IMR-90 (cell line): ENCODE results near the gene FEZ2. TPM values are rescaled to one million over a fixed set of nuclear protein-coding genes. Genes with fewer than 3 reads are reported as not detected.

Experiments used
- ATAC-seq: fragments of 200-7000 bp; cut with Tn5 transposase; 2 replicates; pipeline ENCODE4 v1.9.1; 2020; ENCODE audit warnings: low read depth, mild to moderate bottlenecking, moderate library complexity
- BruUV-seq: library from RNA; stranded (reverse); fragments of 400-500 nt; replicated peaks from 2 replicates; lab custom pipeline; 2021; lab: Mats Ljungman, UMichigan
- CTCF ChIA-PET: fragments of 300-600 bp; formaldehyde crosslinking; extraction: SDS; loops from one replicate; lab custom pipeline; 2021; ENCODE audit warnings: antibody characterized with exemption; lab: Yijun Ruan, JAX
- POLR2A ChIA-PET: fragments of 300-600 bp; sonication (Branson Sonifier 250); formaldehyde crosslinking; loops from one replicate; lab custom pipeline; 2022; ENCODE audit warnings: antibody characterized with exemption; ENCODE audit not compliant: unreplicated experiment; lab: Charles Lee
- DNase-seq: peaks from one replicate; pipeline ENCODE4 v3.0.0; 2013
- H2AFZ ChIP-seq: replicated peaks from 2 replicates; pipeline ENCODE3; 2013; ENCODE audit warnings: low read length, mild to moderate bottlenecking; ENCODE audit not compliant: poor library complexity
- H2AK5ac ChIP-seq: 2 replicates; pipeline ENCODE4 v1.6.1; 2013; ENCODE audit warnings: low read depth, low read length, inconsistent platforms
- H2AK9ac ChIP-seq: replicated peaks from 2 replicates; pipeline ENCODE3; 2013; ENCODE audit warnings: mild to moderate bottlenecking, low read depth, low read length, moderate library complexity; ENCODE audit not compliant: poor library complexity
- H2BK120ac ChIP-seq: 2 replicates; pipeline ENCODE4 v1.6.1; 2013; ENCODE audit warnings: low read depth, low read length, inconsistent platforms
- H2BK15ac ChIP-seq: 3 replicates; pipeline ENCODE4 v1.6.1; 2013; ENCODE audit warnings: low read depth, low read length, inconsistent platforms
- H2BK20ac ChIP-seq: 2 replicates; pipeline ENCODE4 v1.6.1; 2013; ENCODE audit warnings: low read depth, mild to moderate bottlenecking, inconsistent platforms, low read length, moderate library complexity
- H2BK5ac ChIP-seq: 2 replicates; pipeline ENCODE4 v1.6.1; 2013; ENCODE audit warnings: mild to moderate bottlenecking, low read depth, low read length, inconsistent platforms; ENCODE audit not compliant: poor library complexity, severe bottlenecking
- H3K14ac ChIP-seq: replicated peaks from 2 replicates; pipeline ENCODE4 v1.6.1; 2013; ENCODE audit warnings: low read depth, low read length, inconsistent platforms
- H3K18ac ChIP-seq: 2 replicates; pipeline ENCODE4 v1.6.1; 2013; ENCODE audit warnings: low read depth, low read length, control low read depth
- H3K23ac ChIP-seq: 2 replicates; pipeline ENCODE4 v1.6.1; 2013; ENCODE audit warnings: low read depth, low read length, inconsistent platforms
- H3K27ac ChIP-seq: 2 replicates; pipeline ENCODE4 v1.5.1; 2013; ENCODE audit warnings: mild to moderate bottlenecking, control low read depth, low read length; ENCODE audit not compliant: insufficient read depth
- H3K27me3 ChIP-seq: 2 replicates; pipeline ENCODE4 v1.6.1; 2013; ENCODE audit warnings: low read length; ENCODE audit not compliant: control insufficient read depth, insufficient read depth
- H3K36me3 ChIP-seq: 2 replicates; pipeline ENCODE4 v1.6.1; 2013; ENCODE audit warnings: low read length, mixed read lengths; ENCODE audit not compliant: control insufficient read depth, insufficient read depth
- H3K4ac ChIP-seq: 2 replicates; pipeline ENCODE4 v1.6.1; 2013; ENCODE audit warnings: low read depth, low read length, inconsistent platforms
- H3K4me1 ChIP-seq: 2 replicates; pipeline ENCODE4 v1.6.1; 2013; ENCODE audit warnings: low read length, mixed read lengths; ENCODE audit not compliant: control insufficient read depth, insufficient read depth
- H3K4me2 ChIP-seq: 2 replicates; pipeline ENCODE4 v1.6.1; 2013; ENCODE audit warnings: low read depth, mild to moderate bottlenecking, control low read depth, low read length, moderate library complexity
- H3K4me3 ChIP-seq: 2 replicates; pipeline ENCODE4 v1.5.1; 2013; ENCODE audit warnings: low read depth, mild to moderate bottlenecking, control low read depth, low read length, moderate library complexity; ENCODE audit not compliant: insufficient read depth
- H3K56ac ChIP-seq: 2 replicates; pipeline ENCODE4 v1.6.1; 2013; ENCODE audit warnings: low read length, inconsistent platforms; ENCODE audit not compliant: insufficient read depth; ENCODE audit errors: extremely low read depth
- H3K79me1 ChIP-seq, 2 experiments: 2 replicates each; pipeline ENCODE4 v1.6.1; 2013; ENCODE audit warnings: low read length in 2 of 2, inconsistent platforms in 1 of 2, low read depth in 1 of 2
- H3K9ac ChIP-seq: 2 replicates; pipeline ENCODE4 v1.6.1; 2013; ENCODE audit warnings: low read depth, low read length, control low read depth
- H3K9me1 ChIP-seq: 2 replicates; pipeline ENCODE4 v1.6.1; 2013; ENCODE audit warnings: low read length, inconsistent platforms; ENCODE audit not compliant: insufficient read depth
- H3K9me3 ChIP-seq: 2 replicates; pipeline ENCODE4 v1.6.1; 2013; ENCODE audit warnings: low read length; ENCODE audit not compliant: control insufficient read depth, insufficient read depth
- H4K20me1 ChIP-seq: 2 replicates; pipeline ENCODE4 v1.6.1; 2013; ENCODE audit warnings: low read length, inconsistent platforms; ENCODE audit not compliant: insufficient read depth
- H4K5ac ChIP-seq: 2 replicates; pipeline ENCODE4 v1.6.1; 2013; ENCODE audit warnings: mild to moderate bottlenecking, low read depth, low read length, control low read depth
- H4K8ac ChIP-seq, 2 experiments: 2 replicates each; pipeline ENCODE4 v1.6.1; 2013; ENCODE audit warnings: low read depth in 2 of 2, low read length in 2 of 2, control low read depth in 1 of 2, inconsistent platforms in 1 of 2
- H4K91ac ChIP-seq: 2 replicates; pipeline ENCODE4 v1.6.1; 2013; ENCODE audit warnings: low read depth, low read length, inconsistent platforms; ENCODE audit not compliant: insufficient read depth
- BHLHE40 ChIP-seq: fragments of 150-350 bp; IDR thresholded peaks from 2 replicates; pipeline ENCODE4 v1.6.1; 2016; ENCODE audit warnings: mild to moderate bottlenecking, low read depth, low read length
- CEBPB ChIP-seq: IDR thresholded peaks from 2 replicates; pipeline ENCODE4 v1.6.1; 2012; ENCODE audit warnings: low read depth, low read length, improper control_type of control experiment
- CHD1 ChIP-seq: IDR thresholded peaks from 2 replicates; pipeline ENCODE4 v1.6.1; 2012; ENCODE audit warnings: low read depth, low read length, improper control_type of control experiment
- FOS ChIP-seq: fragments of 150-350 bp; IDR thresholded peaks from 2 replicates; pipeline ENCODE4 v1.6.1; 2016; ENCODE audit warnings: low read depth, low read length
- MAFK ChIP-seq: IDR thresholded peaks from 2 replicates; pipeline ENCODE4 v1.6.1; 2012; ENCODE audit warnings: low read depth, low read length, improper control_type of control experiment
- MAZ ChIP-seq: IDR thresholded peaks from 2 replicates; pipeline ENCODE4 v1.6.1; 2012; ENCODE audit warnings: low read depth, mild to moderate bottlenecking, low read length, improper control_type of control experiment, moderate library complexity, borderline replicate concordance
- MXI1 ChIP-seq: IDR thresholded peaks from 2 replicates; pipeline ENCODE4 v1.6.1; 2012; ENCODE audit warnings: low read depth, mild to moderate bottlenecking, low read length, moderate library complexity, borderline replicate concordance
- NFE2L2 ChIP-seq: fragments of 150-350 bp; IDR thresholded peaks from 2 replicates; pipeline ENCODE4 v1.6.1; 2016; ENCODE audit warnings: low read depth, mild to moderate bottlenecking, low read length
- POLR2A ChIP-seq: IDR thresholded peaks from 2 replicates; pipeline ENCODE4 v1.6.1; 2012; ENCODE audit warnings: mild to moderate bottlenecking, low read depth, low read length
- RAD21 ChIP-seq: IDR thresholded peaks from 2 replicates; pipeline ENCODE4 v1.6.1; 2012; ENCODE audit warnings: low read length, improper control_type of control experiment
- RCOR1 ChIP-seq: IDR thresholded peaks from 2 replicates; pipeline ENCODE4 v1.6.1; 2012; ENCODE audit warnings: mild to moderate bottlenecking, low read length, improper control_type of control experiment; ENCODE audit not compliant: insufficient replicate concordance
- RFX5 ChIP-seq: IDR thresholded peaks from 2 replicates; pipeline ENCODE4 v1.8.0; 2012; ENCODE audit warnings: low read depth, mild to moderate bottlenecking, low read length, moderate library complexity
- SMC3 ChIP-seq: fragments of 150-350 bp; IDR thresholded peaks from 2 replicates; pipeline ENCODE4 v1.6.1; 2016; ENCODE audit warnings: low read depth, mild to moderate bottlenecking, antibody characterized with exemption, low read length, moderate library complexity
- WGBS, 2 experiments: methylation state at CpG; one replicate each; pipeline versions ENCODE4 v1.1.5 to v1.1.7; 2013; ENCODE audit warnings: missing lambda C conversion rate in 2 of 2; ENCODE audit not compliant: insufficient read length in 1 of 2; ENCODE audit errors: extremely low coverage in 2 of 2; 5-methylcytosine and 5-hydroxymethylcytosine counted together
- dilution Hi-C: fragments of 300-500 bp; cut with HindIII; formaldehyde crosslinking; loops from one replicate; pipeline ENCODE4 v1.14.3; 2018; ENCODE audit warnings: low sequenced_read_pairs; ENCODE audit not compliant: unreplicated experiment
- in situ Hi-C: fragments of 300-500 bp; cut with MboI; formaldehyde crosslinking; loops from 3 replicates; pipeline ENCODE4 v1.14.3; 2019; ENCODE audit warnings: low sequenced_read_pairs, inconsistent platforms, mixed read lengths
- intact Hi-C: fragments of 100-400 bp; cut with micrococcal nuclease; formaldehyde crosslinking; loops from 2 replicates; pipeline ENCODE4 v1.10.0; 2022
- polyA plus RNA-seq, 3 experiments: library from polyadenylated mRNA; depleted of rRNA; stranded (reverse); fragments of >200 nt; gene quantifications; 2 replicates each; pipeline ENCODE4 v1.2.3, GENCODE V29; 2012; ENCODE audit warnings: low replicate concordance in 1 of 3
- total RNA-seq: library from RNA; depleted of rRNA; stranded (reverse); fragments of >200 nt; gene quantifications from 2 replicates; pipeline ENCODE4 v1.2.3, GENCODE V29; 2012
- TF ChIP-seq, protein P1 (sequence below): fragments of 150-350 bp; IDR thresholded peaks from 2 replicates; pipeline ENCODE4 v1.6.1; 2016; ENCODE audit warnings: low read depth, mild to moderate bottlenecking, low read length, moderate library complexity, borderline replicate concordance
- TF ChIP-seq, protein P2 (sequence below): conservative IDR thresholded peaks from 2 replicates; pipeline ENCODE4 v1.5.1; 2012; ENCODE audit warnings: mild to moderate bottlenecking, low read depth, low read length, improper control_type of control experiment
- TF ChIP-seq, protein P3 (sequence below): fragments of 150-350 bp; IDR thresholded peaks from 2 replicates; pipeline ENCODE4 v1.6.1; 2017; ENCODE audit warnings: mild to moderate bottlenecking, antibody characterized with exemption, low read length, low read depth

Gene FEZ2
- total and polyA plus RNA-seq, 2 of the 4 experiments (the other 2 are of a cell fraction), result 19.4 to 31.6 TPM

DNA sequence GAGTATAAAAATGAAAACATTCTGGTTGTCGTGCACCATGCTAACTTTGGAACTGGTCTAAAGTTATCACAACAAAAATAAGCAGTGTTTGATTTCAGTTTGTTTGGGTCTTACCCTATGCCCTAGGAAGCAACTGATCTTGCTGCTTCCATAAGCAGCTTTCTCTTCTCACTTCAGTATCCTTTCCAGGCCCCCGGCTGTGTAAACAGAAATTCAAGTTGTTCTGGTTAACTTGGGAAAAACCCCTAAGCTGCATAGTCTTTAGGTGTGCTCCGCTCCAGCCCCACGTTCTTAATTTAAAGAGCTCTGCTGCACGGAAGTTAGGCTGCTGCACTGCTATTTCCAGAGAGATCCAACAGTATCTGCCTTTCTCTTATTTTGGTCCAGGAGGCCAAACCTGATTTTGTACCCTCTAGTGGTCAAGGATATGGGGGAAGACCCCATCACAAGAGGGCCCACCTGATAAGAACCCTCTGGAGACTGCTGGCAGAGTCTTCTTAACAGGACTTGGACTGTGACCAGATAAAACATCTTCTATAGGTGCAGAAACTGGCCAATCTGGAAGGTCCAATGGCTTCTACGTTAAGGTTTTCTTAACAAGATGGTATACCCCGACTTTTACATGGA is 69.1 kb downstream of the FEZ2 start:
- peaks cover 25% of the 10 kb centered on the region for H3K36me3 ChIP-seq
- DNase-seq (no peak), ATAC-seq (no peak)
- H3K9me3 ChIP-seq, result no peaks in the 10 kb centered on the region
- H3K18ac ChIP-seq, result no peak overlapping the region
- H3K9ac ChIP-seq, result no peak overlapping the region
- intact Hi-C loops (no loop called here), in situ Hi-C loops (loop anchor here (10.0 kb wide), 1 partner anchor 146 kb away; no protein-coding TSS in a partner anchor), dilution Hi-C loops (no loop called here)
- peaks cover 36 to 79% of the 10 kb centered on the region in 2 experiments for H3K79me1 ChIP-seq
- no peak for TF ChIP-seq MXI1
- TF ChIP-seq SMC3, result no peak
- no peak for TF ChIP-seq MAZ
- no peak for TF ChIP-seq RFX5
- TF ChIP-seq POLR2A, result no peak
- no peak for TF ChIP-seq RCOR1
- TF ChIP-seq RAD21, result no peak
- TF ChIP-seq, protein P1, sequence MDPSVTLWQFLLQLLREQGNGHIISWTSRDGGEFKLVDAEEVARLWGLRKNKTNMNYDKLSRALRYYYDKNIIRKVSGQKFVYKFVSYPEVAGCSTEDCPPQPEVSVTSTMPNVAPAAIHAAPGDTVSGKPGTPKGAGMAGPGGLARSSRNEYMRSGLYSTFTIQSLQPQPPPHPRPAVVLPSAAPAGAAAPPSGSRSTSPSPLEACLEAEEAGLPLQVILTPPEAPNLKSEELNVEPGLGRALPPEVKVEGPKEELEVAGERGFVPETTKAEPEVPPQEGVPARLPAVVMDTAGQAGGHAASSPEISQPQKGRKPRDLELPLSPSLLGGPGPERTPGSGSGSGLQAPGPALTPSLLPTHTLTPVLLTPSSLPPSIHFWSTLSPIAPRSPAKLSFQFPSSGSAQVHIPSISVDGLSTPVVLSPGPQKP, result no peak
- no peak for TF ChIP-seq MAFK
- TF ChIP-seq, protein P2, sequence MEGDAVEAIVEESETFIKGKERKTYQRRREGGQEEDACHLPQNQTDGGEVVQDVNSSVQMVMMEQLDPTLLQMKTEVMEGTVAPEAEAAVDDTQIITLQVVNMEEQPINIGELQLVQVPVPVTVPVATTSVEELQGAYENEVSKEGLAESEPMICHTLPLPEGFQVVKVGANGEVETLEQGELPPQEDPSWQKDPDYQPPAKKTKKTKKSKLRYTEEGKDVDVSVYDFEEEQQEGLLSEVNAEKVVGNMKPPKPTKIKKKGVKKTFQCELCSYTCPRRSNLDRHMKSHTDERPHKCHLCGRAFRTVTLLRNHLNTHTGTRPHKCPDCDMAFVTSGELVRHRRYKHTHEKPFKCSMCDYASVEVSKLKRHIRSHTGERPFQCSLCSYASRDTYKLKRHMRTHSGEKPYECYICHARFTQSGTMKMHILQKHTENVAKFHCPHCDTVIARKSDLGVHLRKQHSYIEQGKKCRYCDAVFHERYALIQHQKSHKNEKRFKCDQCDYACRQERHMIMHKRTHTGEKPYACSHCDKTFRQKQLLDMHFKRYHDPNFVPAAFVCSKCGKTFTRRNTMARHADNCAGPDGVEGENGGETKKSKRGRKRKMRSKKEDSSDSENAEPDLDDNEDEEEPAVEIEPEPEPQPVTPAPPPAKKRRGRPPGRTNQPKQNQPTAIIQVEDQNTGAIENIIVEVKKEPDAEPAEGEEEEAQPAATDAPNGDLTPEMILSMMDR, result no peak
- TF ChIP-seq NFE2L2, result no peak
- TF ChIP-seq CEBPB, result no peak
- TF ChIP-seq CHD1, result no peak
- TF ChIP-seq FOS, result no peak
- no peak for TF ChIP-seq BHLHE40
- TF ChIP-seq, protein P3, sequence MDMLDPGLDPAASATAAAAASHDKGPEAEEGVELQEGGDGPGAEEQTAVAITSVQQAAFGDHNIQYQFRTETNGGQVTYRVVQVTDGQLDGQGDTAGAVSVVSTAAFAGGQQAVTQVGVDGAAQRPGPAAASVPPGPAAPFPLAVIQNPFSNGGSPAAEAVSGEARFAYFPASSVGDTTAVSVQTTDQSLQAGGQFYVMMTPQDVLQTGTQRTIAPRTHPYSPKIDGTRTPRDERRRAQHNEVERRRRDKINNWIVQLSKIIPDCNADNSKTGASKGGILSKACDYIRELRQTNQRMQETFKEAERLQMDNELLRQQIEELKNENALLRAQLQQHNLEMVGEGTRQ, result no peak
- peaks cover 20% of the 10 kb centered on the region for H3K4me1 ChIP-seq
- H3K14ac ChIP-seq, result no peak overlapping the region
- peaks cover 11% of the 10 kb centered on the region; the same call in 1 of the 2 replicates for H4K20me1 ChIP-seq
- no peak overlapping the region for H2BK20ac ChIP-seq
- no peak overlapping the region for H2AK9ac ChIP-seq
- ChIA-PET CTCF (no interaction called here), POLR2A (no interaction called here)
- no peak overlapping the region for H2BK15ac ChIP-seq
- H3K4ac ChIP-seq, result no peak overlapping the region
- peak overlapping the region; percentile 8; the same call in 1 of the 2 replicates for H2BK120ac ChIP-seq
- H2AFZ ChIP-seq, result no peak overlapping the region
- peaks cover 35% of the 10 kb centered on the region for H3K9me1 ChIP-seq
- H2AK5ac ChIP-seq, result no peak overlapping the region; the same call in 1 of the 2 replicates
- H2BK5ac ChIP-seq, result peak overlapping the region; percentile 31
- no peak overlapping the region for H4K91ac ChIP-seq
- H3K56ac ChIP-seq, result no peak overlapping the region
- H4K5ac ChIP-seq, result no peak overlapping the region
- no peak overlapping the region for H4K8ac ChIP-seq
- H3K4me3 ChIP-seq, result no peak overlapping the region
- H3K27ac ChIP-seq, result peak overlapping the region; percentile 16; the same call in 1 of the 2 replicates
- no peak overlapping the region for H3K23ac ChIP-seq
- H3K27me3 ChIP-seq, result no peaks in the 10 kb centered on the region
- 81% methylated on average over 5 of the region's 7 CpGs; no CpG with 5 or more reads in 1 of the 2 experiments for WGBS, 2 experiments
- H3K4me2 ChIP-seq, result no peak overlapping the region; the same call in 1 of the 2 replicates
- no TSS peak for BruUV-seq
